Upper lobe of left lung (tissue), 4 donors: ENCODE results near the gene RUNX1.

Experiments
- EP300 ChIP-seq, 4 donors: sonication (generic); formaldehyde crosslinking; IDR thresholded peaks; one replicate each; pipeline ENCODE4 v1.5.1; 2017; ENCODE audit warnings: antibody characterized with exemption in 4 of 4, control low read depth in 2 of 4
- POLR2A ChIP-seq, 4 donors: fragments of 450-650 bp; IDR thresholded peaks; one replicate each; pipeline ENCODE4 v1.5.1; 2016 to 2017; ENCODE audit warnings: antibody characterized with exemption in 4 of 4, mild to moderate bottlenecking in 2 of 4
- POLR2AphosphoS5 ChIP-seq, 2 donors: sonication (generic); formaldehyde crosslinking; IDR thresholded peaks; one replicate each; pipeline ENCODE4 v1.5.1; 2017; ENCODE audit warnings: antibody characterized with exemption in 2 of 2
- TF ChIP-seq, protein P1 (sequence below), 6 experiments: fragments of 450-650 bp in 4 of 6; fragments of 200-600 bp in 2 of 6; sonication (generic) in 2 of 6; IDR thresholded peaks; one replicate each; pipeline ENCODE4 v1.5.1; 2016 to 2019; ENCODE audit warnings: antibody characterized with exemption in 6 of 6

GRCh38 chr21:34973685-34974084, 75.4 kb downstream of the RUNX1 start:
- TF ChIP-seq, protein P1, sequence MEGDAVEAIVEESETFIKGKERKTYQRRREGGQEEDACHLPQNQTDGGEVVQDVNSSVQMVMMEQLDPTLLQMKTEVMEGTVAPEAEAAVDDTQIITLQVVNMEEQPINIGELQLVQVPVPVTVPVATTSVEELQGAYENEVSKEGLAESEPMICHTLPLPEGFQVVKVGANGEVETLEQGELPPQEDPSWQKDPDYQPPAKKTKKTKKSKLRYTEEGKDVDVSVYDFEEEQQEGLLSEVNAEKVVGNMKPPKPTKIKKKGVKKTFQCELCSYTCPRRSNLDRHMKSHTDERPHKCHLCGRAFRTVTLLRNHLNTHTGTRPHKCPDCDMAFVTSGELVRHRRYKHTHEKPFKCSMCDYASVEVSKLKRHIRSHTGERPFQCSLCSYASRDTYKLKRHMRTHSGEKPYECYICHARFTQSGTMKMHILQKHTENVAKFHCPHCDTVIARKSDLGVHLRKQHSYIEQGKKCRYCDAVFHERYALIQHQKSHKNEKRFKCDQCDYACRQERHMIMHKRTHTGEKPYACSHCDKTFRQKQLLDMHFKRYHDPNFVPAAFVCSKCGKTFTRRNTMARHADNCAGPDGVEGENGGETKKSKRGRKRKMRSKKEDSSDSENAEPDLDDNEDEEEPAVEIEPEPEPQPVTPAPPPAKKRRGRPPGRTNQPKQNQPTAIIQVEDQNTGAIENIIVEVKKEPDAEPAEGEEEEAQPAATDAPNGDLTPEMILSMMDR (IDR thresholded peaks at IDR 0.05): no peak
- TF ChIP-seq POLR2AphosphoS5 (IDR thresholded peaks at IDR 0.05) (no peak), POLR2A (IDR thresholded peaks at IDR 0.05) (no peak), EP300 (IDR thresholded peaks at IDR 0.05) (no peak)
